Fibroblast of pulmonary artery (primary cell): ENCODE measurements around the gene GFRA4.

ENCODE experiments used
- DNase-seq: peaks from one replicate; pipeline ENCODE4 v3.0.0-alpha.2; 2010; ENCODE audit warnings: low read depth
- H3K4me3 ChIP-seq: replicated peaks from 2 replicates; pipeline ENCODE4 v1.5.1; 2011; ENCODE audit warnings: low read depth, mild to moderate bottlenecking, control low read depth, low read length, moderate library complexity
- TF ChIP-seq, protein P1 (sequence below): IDR thresholded peaks from 2 replicates; pipeline ENCODE4 v1.5.1; 2011; ENCODE audit warnings: mild to moderate bottlenecking, control low read depth, low read length, inconsistent platforms; ENCODE audit errors: missing control alignments

Gene GFRA4

DNA sequence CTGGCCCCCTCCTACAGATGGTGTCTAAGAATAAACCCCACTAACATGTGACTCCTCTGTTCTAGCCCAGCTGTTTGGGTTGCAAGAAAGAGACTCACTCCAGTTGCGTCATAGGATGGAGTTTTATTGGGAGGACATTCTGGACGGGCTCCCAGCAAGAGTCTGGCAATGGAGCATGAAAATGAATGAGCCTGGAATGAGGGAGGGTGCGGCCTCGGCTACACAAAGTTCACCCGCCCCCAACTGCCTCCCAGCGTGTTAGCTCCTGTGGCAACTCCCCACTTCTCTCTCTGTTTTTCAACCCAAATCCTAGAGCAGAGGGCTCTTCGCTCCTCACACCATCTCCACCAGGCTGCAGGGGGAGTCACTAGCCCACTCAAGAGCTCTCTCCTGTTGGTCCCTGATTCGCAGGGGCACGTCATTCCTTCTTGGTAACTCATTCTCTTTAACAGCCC is 23.7 kb upstream of the GFRA4 start:
- TF ChIP-seq, protein P1, sequence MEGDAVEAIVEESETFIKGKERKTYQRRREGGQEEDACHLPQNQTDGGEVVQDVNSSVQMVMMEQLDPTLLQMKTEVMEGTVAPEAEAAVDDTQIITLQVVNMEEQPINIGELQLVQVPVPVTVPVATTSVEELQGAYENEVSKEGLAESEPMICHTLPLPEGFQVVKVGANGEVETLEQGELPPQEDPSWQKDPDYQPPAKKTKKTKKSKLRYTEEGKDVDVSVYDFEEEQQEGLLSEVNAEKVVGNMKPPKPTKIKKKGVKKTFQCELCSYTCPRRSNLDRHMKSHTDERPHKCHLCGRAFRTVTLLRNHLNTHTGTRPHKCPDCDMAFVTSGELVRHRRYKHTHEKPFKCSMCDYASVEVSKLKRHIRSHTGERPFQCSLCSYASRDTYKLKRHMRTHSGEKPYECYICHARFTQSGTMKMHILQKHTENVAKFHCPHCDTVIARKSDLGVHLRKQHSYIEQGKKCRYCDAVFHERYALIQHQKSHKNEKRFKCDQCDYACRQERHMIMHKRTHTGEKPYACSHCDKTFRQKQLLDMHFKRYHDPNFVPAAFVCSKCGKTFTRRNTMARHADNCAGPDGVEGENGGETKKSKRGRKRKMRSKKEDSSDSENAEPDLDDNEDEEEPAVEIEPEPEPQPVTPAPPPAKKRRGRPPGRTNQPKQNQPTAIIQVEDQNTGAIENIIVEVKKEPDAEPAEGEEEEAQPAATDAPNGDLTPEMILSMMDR, result no peak
- peak; percentile 94 for DNase-seq
- H3K4me3 ChIP-seq, result no peak overlapping the region

DNA sequence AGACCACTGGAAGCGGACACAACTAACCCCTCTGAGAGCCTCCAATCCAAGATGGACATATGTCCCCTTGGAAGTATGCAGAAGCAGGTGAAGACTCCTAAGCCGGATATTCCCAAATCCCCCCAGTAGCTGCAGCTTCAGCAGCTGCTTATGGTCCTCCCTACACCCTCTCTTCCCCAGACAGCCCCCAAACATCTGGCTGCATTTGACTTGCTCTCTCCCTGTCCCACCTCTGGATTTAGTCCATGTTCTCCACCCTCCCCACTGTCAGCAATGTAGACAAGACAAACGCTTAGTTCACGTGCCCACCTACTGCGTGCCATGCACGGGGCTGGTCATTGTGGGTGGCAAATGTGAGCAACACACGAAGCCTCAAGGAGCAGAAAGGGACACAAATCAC is 23.2 kb upstream of the GFRA4 start:
- TF ChIP-seq, protein P1, result no peak
- DNase-seq, result no peak
- H3K4me3 ChIP-seq, result no peak overlapping the region

DNA sequence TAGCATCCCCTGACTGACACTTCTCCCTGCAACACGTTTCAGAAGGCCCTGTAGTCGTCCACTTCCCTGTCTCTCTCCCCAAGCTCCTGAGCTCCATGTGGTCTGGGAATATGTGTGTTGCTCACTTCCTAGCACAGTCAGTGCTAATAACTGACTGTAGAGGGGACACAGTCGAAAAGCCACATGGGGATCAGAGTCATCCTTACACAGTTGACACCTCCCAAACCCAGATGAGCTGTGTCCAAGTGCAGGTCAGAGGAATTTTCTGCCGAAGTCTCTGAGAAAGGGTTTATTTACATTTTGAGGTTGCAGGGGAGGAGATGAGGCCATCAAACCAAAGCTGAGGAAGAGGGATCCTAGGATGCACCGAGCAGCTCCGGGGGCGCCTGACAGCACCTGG is 22.1 kb upstream of the GFRA4 start:
- DNase-seq, result no peak
- TF ChIP-seq, protein P1, result no peak
- H3K4me3 ChIP-seq, result no peak overlapping the region

DNA sequence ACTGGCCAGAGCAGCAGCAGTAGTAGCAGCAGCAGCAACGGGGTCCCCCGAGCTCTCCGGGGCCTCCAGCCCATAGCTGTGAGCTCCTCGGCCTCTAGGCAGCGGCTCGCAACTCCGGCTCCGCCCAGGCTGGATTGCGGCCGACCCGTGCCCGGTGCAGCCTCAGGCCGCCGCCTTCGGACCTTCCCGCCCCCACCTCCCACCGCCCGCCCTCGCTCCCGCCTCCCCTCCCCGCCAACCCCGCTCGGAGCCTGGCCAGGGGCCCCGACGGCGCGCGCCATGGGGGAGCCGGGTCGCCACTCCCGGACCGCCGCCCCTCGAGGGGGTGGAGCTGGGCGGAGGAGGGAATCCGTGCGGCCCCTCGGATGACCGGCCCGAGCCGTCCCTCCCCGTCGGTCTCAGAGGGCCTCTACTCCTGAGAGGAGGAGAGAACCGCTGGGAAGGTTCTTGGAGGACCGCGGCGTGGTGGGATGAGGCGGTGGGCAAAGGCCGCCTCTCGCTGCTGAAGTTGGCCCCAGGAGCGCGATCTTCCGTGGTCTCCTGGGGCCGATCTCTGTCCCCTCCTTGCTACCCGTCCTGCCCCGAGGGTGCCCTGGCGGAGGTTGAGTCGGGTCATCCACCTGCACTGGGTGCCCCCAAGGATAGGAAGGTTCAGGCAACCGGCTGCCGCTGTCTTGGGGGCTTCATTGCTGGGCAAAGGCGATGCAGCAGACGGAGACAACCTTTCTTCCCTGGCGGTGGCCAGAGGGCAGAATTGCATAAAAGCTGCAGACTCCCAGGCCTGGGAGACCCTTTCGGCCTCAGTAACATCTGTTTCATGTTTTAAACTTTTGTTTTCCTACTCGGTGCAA is 19.0 kb upstream of the GFRA4 start, which contains the start of gene ADAM33:
ADAM33 (minus strand) TSS at position 80 of the 851 bp plus-strand sequence; CDS start at position 74, 6 bp downstream.
- DNase-seq, result no peak
- TF ChIP-seq, protein P1, result no peak
- H3K4me3 ChIP-seq, result peak within 1 kb of the TSS; percentile 51

DNA sequence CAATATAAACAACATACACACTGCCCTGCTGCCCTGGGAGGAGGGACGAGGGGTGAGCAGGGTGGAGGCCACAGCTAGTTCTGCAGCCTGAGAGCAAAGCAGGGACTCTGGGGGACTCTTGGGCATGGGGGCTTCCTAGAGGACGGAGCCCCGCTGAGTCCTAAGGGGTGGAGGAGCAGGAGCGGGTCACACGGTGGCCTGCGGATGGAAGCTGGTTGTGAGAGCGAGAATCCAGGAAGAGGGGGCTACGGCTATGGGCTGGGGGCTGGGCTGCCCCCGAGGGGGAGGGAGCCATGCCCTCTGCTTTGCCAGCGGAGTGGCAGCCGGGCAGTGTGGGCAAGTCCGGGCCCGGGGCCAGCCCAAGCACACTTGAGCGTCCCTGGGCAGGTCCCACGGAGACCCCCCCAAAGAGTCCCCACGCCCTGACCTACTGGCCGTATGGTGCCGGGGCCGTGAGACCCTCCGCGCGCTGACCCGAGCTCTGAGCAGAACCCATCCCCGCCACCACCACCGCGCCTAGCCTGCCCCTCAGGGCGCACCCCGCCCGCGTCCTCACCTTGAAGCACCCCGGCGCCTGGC is 18.2 kb upstream of the GFRA4 start:
- DNase-seq, result no peak
- peak overlapping the region; percentile 51 for H3K4me3 ChIP-seq
- TF ChIP-seq, protein P1, result no peak

DNA sequence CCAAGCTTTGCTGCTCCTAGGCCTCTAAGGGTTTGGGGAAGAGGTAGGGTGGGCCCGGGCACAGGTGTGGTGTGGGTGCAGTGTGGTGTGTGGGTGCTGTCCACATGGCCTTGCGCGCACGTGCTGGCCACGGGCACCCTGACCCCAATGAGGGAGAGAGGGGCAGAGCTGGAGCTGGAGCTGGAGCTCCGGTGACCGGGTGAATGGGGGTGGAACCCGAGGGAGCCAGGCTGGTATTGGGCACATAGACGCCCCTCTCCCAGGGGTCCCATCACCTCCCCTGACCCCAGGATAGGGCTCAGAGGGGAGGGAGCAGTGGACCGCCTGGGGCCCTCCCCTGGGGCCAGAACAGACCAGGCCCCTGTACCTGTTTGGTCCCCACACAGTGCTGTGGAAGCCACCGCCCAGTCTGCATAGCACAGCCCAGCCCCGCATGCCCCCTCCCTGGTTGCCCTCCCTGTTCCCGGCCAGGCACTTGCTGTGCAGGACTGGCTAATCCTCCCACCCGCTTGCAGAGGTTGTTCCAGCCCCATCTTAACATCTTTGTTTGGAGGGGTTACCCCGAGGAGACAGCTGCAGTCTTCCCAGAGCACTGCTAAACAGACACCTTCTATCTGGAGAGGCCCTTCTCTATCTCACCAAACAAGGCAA is 17.6 kb upstream of the GFRA4 start:
- H3K4me3 ChIP-seq, result peak overlapping the region; percentile 51
- no peak for DNase-seq

More for the DNA sequence above, 17.6 kb upstream of the GFRA4 start:
- TF ChIP-seq, protein P1, result no peak
